DMS 273 (cell line): Measurements from ENCODE around the gene PQBP1.
"Not testable (repeated sequence)": the region's sequence is repeated elsewhere in the genome, so short reads cannot be mapped to it uniquely, and the experiment has no call there.

ENCODE experiments used
- DNase-seq: peaks from one replicate; lab custom pipeline; 2025; ENCODE audit not compliant: unreplicated experiment; lab: John Stamatoyannopoulos, UW

The PQBP1 gene, protein sequence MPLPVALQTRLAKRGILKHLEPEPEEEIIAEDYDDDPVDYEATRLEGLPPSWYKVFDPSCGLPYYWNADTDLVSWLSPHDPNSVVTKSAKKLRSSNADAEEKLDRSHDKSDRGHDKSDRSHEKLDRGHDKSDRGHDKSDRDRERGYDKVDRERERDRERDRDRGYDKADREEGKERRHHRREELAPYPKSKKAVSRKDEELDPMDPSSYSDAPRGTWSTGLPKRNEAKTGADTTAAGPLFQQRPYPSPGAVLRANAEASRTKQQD

DNA sequence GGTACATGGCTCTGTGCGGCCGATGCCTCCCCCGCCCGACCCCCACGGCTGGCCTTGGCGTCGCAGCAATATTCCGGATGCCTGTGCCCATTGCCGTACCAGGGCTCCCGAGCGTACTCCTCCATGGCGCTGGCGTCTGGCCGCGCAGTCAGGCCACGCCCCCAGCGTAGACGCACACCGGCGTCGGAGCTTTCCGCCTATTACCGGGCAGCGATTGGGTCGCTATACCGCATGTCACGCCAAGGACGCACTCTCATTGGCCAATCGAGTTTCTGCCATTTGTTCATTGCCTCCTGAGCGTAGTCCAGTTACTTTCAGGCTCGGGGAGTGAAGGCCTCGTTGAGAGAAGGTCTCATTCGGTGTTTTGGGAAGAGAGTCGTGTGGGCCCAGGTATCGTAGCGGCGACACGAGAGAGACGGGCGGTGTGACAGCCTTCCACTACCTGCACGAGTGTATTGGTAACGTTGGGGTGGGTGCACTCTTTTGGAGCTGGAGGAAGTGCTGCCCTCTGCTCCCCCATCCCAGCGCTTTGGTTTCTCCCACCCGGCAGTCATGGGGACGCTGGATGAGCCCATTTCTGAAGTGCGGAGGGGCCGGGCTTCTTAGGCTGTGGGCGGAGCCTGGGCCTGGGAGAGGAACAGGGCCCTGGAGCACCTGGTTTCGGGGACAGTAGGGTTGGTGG lies at the start of gene PQBP1, which contains the start of gene TIMM17B:
Gene PQBP1 (plus strand): TSS at position 306 of the 682 bp plus-strand sequence. CDS start 580 bp downstream, outside the sequence.
Gene TIMM17B (minus strand): TSS at position 144 of the 682 bp plus-strand sequence. CDS start 19 bp downstream, at position 125.
- peak; percentile 98 for DNase-seq

DNA sequence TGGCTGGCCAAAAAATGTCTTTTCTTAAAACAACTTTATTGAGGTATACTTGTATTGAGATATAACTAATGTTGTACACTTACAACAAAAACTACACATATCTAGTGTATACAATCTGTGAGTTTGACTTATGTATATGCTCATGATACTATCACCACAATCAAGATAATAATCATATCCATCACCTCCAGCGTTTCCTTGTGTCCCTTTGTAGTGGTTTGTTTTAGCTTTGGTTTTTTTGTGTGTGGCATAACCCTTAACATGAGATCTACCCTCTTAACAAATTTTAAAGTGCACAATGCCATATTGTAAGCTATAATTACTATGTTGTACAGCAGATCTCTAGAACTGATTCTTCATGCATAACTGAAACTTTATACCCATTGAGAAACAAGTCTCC lies 48.9 kb upstream of the PQBP1 start:
- no peak for DNase-seq

DNA sequence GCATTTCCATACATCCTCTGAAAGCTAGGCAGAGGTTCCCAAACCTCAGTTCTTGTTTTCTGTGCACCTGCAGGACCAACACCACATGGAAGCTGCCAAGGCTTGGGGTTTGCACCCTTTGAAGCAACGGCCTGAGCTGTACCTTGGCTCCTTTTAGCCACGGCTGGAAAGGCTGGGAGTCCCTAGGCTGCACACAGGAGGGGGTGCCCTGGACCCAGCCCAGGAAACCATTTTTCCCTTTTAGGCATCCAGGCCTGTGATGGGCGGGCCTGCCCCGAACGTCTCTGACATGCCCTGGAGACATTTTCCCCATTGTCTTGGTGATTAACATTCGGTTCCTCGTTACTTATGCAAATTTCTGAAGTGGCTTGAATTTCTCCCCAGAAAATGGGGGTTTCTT lies 44.9 kb upstream of the PQBP1 start:
- DNase-seq = no peak

DNA sequence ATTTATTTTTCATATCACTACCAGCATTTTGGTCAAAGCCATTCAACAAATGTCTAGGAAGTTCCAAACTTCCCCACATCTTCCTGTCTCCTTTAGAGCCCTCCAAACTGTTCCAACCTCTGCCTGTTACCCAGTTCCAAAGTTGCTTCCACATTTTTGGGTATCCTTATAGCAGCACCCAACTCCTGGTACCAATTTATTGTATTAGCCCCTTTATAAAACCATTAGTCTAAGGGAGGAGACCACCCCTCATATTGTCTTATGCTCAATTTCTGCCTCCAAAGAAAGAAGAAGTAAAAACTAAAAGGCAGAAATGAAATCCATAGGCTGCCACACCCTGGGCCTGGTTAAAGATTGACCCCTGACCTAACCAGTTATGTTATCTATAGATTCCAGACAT lies 44.2 kb upstream of the PQBP1 start:
- DNase-seq = not testable (repeated sequence)

DNA sequence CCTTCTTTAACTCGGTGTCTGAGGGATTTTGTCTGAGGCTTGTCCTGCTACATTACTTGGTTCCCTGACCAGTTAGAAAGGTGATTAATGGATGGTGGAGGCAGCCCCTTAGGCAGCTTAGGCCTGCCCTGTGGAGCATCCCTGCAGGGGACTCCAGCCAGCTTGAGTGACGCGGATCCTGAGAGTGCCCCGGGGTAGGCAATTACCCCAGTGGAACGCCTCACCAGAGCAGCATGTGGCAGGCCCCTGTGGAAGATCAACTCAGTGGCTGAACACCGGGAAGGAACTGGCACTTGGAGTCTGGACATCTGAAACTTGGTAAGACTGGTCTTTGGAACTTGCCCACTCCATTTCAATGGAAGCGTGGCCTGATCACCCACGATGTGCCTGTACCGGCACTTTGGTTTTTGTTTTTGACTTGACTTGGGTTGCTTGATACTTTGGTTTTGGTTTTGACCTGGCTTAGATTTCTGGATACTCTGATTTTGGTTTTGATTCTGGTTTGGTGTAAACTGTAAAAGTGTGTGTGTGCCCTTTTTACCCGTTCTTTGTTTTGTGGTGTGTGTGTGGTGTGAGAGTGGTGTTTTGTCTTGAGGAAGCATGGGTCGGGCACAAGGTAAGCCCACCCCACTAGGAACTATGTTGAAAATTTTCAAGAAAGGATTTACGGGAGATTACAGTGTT lies 43.5 kb upstream of the PQBP1 start:
- not testable (repeated sequence) for DNase-seq

DNA sequence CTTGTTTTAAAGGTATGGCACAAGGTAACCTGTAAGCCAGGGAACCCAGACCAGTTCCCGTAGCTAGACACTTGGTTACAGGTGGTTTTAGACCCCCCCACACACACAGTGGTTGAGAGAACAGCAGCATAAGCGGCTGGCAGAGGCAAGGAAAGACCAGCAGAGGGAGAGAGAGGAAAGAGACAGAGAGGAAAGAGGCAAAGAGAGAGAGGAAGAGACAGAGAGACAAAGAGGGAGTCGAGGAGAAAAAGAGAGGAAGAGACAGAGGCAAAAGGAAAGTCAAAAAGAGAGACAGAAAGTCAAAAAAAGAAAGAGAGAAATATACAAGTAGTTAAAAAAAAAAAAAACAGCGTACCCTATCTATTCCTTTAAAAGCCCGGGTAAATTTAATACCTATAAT lies 42.8 kb upstream of the PQBP1 start:
- DNase-seq = peak; percentile 34

DNA sequence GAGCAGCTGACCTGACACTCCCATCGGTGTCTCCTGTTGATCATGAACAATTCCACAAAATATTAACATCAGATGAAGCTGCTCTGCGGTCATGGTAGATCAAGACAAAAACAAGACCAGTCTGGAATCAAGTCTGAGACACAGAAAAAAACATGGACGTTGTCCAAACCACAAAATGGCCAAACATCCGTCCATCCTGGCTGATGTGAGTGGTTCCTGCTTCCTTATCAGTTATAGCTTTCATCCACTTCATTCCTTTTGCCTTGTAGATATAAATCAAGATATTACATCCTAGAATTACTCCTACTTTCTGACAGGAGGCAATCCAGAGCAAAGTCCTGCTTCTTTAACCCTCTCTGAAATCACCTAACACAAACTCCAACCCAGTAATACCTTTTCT lies 33.5 kb upstream of the PQBP1 start:
- DNase-seq = no peak

DNA sequence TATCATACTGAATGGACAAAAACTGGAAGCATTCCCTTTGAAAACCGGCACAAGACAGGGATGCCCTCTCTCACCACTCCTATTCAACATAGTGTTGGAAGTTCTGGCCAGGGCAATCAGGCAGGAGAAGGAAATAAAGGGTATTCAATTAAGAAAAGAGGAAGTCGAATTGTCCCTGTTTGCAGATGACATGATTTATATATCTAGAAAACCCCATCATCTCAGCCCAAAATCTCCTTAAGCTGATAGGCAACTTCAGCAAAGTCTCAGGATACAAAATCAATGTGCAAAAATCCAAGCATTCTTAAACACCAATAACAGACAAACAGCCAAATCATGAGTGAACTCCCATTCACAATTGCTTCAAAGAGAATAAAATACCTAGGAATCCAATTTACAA lies 25.7 kb upstream of the PQBP1 start:
- not testable (repeated sequence) for DNase-seq

DNA sequence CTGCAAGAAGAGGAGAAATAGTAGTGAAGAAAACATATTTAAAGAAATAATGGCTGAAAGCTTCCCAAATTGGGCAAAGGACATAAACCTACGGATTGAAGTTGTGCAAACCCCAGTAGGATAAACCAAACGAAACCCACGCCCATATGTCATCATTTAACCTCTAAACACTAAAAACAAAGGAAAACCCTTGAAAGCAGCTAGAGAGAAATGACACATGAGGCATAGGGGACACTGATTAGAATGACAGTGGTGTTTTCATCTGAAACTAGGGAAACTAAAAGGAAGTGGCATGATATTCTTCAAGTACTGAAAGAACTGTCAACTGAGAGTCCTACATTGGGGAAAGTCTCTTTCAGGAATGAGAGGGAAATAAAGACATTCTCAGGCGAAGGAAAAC lies 20.8 kb upstream of the PQBP1 start:
- not testable (repeated sequence) for DNase-seq

DNA sequence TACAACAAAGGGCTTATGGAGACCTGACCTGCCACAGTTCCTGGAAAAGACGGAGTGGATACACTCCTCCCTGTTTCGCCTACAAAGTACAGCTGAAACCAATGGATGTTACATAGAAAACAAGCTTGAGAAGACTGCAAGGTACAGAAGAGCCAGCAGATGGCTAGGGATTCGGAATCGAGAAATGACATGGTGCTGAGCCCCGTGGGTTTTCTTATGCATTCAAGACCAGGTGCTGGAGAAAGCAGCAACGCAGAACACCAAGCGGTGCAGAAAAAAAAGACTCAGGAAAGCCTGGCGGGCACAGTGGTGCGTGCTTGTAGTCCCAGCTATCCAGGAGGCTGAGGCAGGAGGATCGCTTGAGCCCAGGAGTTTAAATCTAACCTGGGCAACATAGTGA lies 14.0 kb upstream of the PQBP1 start:
- DNase-seq = peak; percentile 48

DNA sequence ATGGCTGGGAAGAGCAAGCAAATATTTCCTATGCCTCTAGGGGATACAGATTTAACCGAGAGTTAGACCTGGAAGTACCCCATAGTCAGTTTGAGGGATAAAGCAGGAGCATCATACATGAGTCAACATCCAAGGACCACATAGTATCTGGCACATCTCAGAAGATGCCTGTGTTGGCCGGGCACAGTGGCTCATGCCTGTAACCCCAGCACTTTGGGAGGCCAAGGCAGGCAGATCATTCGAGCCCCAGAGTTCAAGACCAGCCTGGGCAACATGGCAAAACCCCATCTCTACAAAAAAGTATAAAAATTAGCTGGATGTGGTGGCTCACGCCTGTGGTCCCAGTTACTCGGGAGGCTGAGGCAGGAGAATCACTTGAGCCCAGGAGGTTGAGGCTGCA lies 11.1 kb upstream of the PQBP1 start:
- DNase-seq = not testable (repeated sequence)

DNA sequence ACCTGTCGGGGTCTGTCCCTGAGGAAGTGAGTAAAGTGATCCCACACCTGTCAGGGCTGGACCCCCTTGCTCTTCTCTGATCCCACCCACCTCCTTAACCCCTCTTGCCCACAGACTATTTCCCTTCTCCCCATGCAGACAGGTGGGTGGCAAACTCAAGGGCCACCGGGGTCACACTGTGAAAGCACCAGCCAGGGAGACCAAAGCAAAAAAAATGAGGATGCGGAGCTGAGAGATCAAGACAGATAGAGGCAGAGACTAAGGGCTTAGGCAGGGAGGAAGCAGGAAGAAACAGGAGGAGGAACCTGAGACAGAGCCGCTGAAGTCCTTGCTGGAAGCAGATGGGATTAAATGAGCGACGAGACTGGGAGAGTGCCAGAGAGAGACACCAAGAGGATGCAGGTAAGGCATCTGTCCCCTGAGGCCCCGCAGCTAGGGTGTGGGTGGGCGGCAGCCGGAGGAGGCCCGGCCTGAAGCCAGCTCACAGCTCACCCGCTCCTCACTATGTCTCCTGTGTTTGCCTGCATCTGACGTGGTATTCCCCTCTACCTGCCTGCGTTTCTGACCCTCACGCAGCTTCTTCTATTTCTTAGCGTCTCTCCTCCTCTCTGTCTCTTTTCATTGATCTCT lies 7.3 kb upstream of the PQBP1 start:
- peak; percentile 50 for DNase-seq

DNA sequence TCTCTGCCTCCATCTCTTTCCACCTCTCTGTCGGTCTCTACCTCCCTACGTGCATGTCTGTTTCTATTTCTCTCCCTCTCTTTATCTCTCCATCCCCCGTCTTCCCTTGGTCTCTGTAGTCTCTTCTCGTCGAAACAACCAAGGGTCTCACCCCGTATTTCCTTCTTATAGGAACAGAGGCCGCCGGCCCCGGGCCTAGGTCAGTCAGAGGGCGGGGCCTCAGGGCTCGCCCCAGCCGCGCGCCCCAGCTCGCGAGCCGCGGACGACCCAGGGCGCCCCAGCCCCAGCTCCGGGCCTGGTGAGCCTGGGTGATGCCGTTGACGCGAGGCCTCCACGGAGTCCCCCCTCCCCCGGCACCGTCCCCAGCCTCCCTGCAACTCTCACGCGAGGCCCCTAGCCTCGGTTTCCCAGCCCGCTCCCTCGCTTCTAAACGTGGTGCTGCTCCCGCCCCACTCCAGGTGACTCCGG lies 6.8 kb upstream of the PQBP1 start:
- peak; percentile 50 for DNase-seq

DNA sequence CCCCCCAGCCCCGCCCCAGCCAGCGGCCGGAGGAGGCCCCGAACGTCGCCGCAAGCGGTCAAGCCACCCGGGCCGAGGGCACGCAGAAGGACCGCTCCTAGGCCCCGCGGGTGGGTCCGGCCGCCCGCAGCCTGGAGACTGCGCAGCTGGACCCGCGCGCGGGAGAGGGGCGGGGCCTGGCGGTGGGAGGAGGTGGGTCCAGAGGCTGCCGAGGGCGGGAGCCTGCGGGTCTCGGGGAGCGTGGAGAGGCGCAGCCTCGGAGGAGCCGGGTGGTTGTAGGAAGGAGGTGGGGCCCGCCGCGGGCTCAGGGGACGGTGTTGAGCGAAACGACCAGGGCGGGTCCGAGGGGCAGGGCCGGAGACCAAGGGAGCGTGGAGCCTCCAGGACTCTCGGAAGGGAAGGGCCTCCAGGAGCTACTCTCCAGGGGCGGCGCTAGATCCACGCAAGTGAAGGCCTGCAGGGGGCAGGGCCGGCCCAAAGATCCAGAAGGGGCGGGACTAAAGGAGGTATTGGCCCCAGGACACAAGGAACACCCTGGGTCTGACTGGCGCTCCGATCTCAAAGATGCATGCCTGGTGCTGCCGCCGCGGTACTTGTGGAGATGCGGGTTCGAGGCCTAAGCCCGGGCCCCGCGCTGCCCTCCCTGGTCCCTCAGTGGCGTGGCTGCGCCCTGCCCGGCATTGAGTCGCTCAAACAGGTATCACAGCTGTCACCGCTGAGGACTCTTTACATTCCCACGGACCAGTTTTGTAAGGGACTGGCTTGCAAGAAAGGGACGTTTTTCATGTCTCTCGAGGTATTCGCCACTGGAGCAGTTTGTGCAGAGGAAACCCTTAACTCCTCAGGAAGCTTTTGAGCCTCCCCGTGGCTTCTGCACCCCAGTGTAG lies 6.1 kb upstream of the PQBP1 start:
- DNase-seq = peak; percentile 93

DNA sequence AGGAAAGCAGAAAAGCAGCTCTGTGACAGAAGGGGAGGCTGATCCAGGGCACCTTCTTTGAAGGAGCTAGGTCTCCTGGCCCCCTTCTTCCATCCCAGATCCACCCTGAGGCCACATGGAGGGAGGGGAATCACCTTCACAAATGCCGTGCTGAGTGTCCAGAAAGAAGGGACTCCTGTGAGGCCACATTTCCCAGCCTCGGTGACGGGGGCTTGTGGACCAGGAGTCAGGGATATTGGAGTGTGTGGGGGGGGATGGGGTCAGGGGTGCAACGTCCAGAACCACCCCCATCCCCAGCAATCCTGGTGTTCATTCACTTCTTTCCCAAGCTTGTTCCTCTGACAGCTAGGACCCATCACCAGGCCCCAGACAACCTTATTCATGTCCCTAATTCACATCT lies 4.8 kb upstream of the PQBP1 start:
- no peak for DNase-seq

DNA sequence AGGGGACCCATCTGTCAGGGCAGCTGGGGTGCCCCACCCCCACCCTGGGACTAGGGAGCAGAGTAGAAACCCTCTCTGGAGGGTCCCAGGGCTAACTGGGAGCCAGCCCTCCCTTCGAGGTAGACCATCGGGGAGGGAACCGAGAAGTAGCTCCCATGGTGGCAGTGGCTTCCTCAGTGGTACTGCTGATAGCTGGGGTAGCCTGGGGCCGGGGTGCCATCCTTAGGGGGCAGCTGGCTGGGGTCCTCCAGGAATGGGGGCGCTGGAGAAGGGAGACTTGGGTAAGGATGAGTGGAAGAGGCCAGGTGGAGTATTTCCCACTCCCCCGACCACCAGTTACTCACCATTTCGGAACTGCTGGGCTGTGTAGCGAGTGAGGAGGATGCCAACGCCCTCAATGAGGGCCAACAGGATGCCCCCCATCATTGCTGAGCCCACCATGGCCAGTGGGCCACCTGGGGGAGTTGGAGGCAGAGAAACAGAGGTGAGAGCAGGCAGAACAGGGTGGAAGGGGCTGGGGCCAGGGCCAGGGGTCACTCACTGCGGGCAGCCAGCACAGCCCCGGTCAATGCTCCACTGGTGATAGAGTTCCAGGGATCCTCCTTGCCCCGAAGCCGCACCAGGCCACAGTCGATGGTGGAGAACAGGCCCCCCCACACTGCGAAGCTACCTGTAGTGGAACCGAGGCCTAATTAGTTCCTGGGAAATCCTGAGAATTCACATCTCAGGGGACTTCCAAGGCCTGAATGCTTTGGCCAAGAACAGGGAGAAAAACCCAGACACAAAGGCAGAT lies 4.0 kb upstream of the PQBP1 start:
- no peak for DNase-seq

DNA sequence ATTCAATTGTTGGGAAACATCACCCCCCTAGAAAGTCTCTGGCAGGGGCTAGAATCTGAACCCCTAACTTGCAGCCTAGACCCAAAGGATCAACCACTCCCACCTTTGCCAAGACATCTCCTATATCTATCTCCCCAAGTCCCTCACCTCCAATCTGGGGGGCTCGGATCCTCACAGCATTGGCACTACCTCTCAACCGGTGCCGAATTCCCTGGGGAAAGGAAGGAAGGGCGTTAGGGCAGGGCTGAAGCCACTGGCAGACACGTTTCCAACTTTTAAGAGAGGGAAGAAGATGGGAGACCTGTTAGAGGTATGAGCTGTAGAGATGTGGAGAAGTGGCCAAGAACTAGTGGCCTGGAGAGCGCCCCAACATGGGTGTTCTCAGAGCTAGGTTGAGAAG lies 2.8 kb upstream of the PQBP1 start:
- no peak for DNase-seq

DNA sequence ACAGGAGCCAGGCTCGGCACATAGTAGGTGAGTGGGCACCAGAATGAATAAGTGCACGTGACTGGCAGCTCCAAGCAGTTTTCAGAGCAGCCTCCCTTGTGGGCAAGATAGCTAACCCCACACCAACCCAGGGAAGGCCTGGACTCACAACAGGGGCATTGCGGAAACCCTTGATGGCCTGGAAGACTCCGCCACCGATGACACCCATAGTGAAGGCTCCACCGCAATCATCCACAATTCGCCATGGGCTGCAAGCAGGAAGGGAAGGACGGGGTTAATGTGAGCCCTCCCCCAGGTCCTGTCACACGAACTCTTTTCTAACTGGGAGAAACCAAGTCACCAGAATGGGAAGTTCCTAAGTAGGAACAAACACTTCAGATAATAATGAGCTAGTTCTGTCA lies 1.1 kb upstream of the PQBP1 start:
- no peak for DNase-seq

DNA sequence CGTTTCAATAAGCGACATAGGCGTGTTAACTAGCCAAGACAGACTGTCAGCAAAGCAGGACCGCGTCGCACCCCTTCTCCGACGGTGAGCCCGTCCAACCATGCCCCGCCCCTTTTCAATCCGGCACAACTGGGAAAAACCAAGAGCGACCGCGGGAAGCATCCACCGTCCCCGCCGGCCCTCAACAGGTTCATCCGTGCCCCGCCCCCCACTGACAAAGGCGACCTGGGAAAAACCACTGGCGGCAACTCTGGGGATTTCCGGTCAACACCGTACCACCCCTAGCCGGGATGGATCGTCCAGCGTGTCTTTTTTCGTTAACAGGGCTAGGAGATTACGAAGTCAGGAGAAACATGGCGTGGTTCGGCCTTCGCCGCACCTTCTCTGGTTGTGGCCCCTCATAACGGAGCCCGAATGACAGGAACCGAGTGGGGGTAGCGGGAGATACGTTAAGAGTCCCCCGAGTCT lies 539 bp upstream of the PQBP1 start:
- DNase-seq = peak; percentile 87

DNA sequence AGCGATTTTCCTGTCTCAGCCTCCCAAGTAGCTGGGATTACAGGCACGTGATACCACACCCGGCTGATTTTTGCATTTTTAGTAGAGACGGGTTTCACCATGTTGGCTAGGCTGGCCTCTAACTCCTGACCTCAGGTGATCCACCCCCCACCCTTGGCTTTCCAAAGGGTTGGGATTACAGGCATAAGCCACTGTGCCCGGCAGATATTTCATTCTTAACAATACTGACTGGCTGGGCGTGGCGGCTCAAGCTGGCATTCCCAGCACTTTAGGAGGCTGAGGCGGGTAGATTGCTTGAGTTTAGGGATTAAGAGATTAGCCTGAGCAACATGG lies 1.3 kb downstream of the PQBP1 start:
- DNase-seq = no peak
